Measurements from ENCODE around the gene AHCY. TPM values are rescaled to one million over a fixed set of nuclear protein-coding genes. Genes with fewer than 3 reads are reported as not detected.

Gene AHCY
- total RNA-seq, 1 experiment from 2014 or later = 350 TPM

DNA sequence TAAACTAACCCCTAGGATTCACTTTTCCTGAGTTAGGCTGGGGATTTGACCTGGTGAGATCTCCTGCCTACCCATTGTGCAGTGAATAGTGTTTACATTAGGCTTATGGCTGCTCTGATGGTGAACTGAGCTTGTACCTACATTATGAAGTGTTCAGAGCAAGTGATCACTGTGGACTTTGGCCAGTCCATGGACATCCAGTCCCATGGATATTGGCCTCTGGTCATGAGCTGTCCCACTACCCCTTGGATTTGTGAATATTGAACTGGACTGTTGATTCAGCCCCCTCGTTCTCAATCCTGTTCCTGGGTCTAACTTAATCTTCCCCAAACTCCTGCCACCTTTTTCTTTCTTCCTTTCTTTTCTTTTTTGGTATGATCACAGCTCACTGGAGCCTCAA is 48.2 kb downstream of the AHCY start:
- no peak for DNase-seq (ENCODE audit: low read depth, low spot score)
- no peak overlapping the region for H3K27ac ChIP-seq (ENCODE audit: low read depth, low read length)
- H3K4me2 ChIP-seq (ENCODE audit: low read length) = no peak overlapping the region
- no peaks in the 10 kb centered on the region for H3K27me3 ChIP-seq (ENCODE audit: insufficient read depth, low read length)
- H3K79me2 ChIP-seq (ENCODE audit: insufficient read depth, low read length) = no peaks in the 10 kb centered on the region
- no TSS peak for BruUV-seq (replicated peaks)
- H3K4me1 ChIP-seq (ENCODE audit: control insufficient read depth in 1 of 2, insufficient read depth in 2 of 2, low read length in 2 of 2) = no peaks in the 10 kb centered on the region
- H2AFZ ChIP-seq (ENCODE audit: low read depth, low read length, poor library complexity, severe bottlenecking) = no peak overlapping the region
- H3K9ac ChIP-seq (ENCODE audit: low read length) = no peak overlapping the region
- H4K20me1 ChIP-seq (ENCODE audit: insufficient read depth) = no peaks in the 10 kb centered on the region
- no peaks in the 10 kb centered on the region for H3K9me3 ChIP-seq (ENCODE audit: control insufficient read depth in 1 of 2, insufficient read depth in 1 of 2, low read depth in 1 of 2, low read length in 2 of 2)
- H3K36me3 ChIP-seq (ENCODE audit: control insufficient read depth in 1 of 2, insufficient read depth in 2 of 2, low read length in 2 of 2) = no peaks in the 10 kb centered on the region
- no peaks in the 10 kb centered on the region for H3K9me2 ChIP-seq (ENCODE audit: insufficient read depth)
- H3K4me3 ChIP-seq (replicated peaks in 1 of 2; ENCODE audit: low read depth in 1 of 2, low read length in 2 of 2) = no peak overlapping the region
- ChIA-PET RAD21 (ENCODE audit: low non-redundant PET in 1 of 2, low total read pairs in 2 of 2, uncharacterized antibody in 2 of 2, unreplicated experiment in 2 of 2) (interaction anchor here (0.8 to 0.9 kb wide), 2 partner anchors 64 kb away, joined by 3 to 6 read pairs; no protein-coding TSS in a partner anchor), CTCF (interaction anchor here (1.2 to 2.4 kb wide), 3 partner anchors 64 to 268 kb away, joined by 3 to 6 read pairs (median 4); no protein-coding TSS in a partner anchor), POLR2A (no interaction called here)
- TF ChIP-seq ZFX (IDR thresholded peaks at IDR 0.05) (no peak), RAD21 (IDR thresholded peaks at IDR 0.05; ENCODE audit: low read depth) (no peak), POLR2AphosphoS5 (IDR thresholded peaks at IDR 0.05; ENCODE audit: low read depth, low read length) (no peak), SP1 (IDR thresholded peaks at IDR 0.05; ENCODE audit: low read depth) (no peak), POLR2A (IDR thresholded peaks at IDR 0.05; ENCODE audit: borderline replicate concordance, extremely low read depth, insufficient read depth, insufficient read length) (no peak), MAX (IDR thresholded peaks at IDR 0.05) (no peak), EZH2phosphoT487 (IDR thresholded peaks at IDR 0.05; ENCODE audit: borderline replicate concordance) (no peak), FOSL1 (IDR thresholded peaks at IDR 0.05; ENCODE audit: low read depth) (no peak), CTCF (IDR thresholded peaks at IDR 0.05 in 2 of 3, conservative IDR thresholded peaks at IDR 0.05 in 1 of 3; ENCODE audit: borderline replicate concordance in 1 of 3, insufficient read depth in 1 of 3, low read depth in 2 of 3, low read length in 2 of 3) (no peak), ZBTB33 (IDR thresholded peaks at IDR 0.05; ENCODE audit: extremely low read depth, insufficient replicate concordance, low read length) (no peak), JUND (IDR thresholded peaks at IDR 0.05) (no peak), SRF (IDR thresholded peaks at IDR 0.05; ENCODE audit: low read depth) (no peak), ELF1 (IDR thresholded peaks at IDR 0.05; ENCODE audit: borderline replicate concordance, low read depth) (no peak), CBX3 (IDR thresholded peaks at IDR 0.05; ENCODE audit: low read depth) (no peak)
- TF ChIP-seq, protein P1, sequence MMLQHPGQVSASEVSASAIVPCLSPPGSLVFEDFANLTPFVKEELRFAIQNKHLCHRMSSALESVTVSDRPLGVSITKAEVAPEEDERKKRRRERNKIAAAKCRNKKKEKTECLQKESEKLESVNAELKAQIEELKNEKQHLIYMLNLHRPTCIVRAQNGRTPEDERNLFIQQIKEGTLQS (IDR thresholded peaks at IDR 0.05) = no peak
- TF ChIP-seq, protein P2, sequence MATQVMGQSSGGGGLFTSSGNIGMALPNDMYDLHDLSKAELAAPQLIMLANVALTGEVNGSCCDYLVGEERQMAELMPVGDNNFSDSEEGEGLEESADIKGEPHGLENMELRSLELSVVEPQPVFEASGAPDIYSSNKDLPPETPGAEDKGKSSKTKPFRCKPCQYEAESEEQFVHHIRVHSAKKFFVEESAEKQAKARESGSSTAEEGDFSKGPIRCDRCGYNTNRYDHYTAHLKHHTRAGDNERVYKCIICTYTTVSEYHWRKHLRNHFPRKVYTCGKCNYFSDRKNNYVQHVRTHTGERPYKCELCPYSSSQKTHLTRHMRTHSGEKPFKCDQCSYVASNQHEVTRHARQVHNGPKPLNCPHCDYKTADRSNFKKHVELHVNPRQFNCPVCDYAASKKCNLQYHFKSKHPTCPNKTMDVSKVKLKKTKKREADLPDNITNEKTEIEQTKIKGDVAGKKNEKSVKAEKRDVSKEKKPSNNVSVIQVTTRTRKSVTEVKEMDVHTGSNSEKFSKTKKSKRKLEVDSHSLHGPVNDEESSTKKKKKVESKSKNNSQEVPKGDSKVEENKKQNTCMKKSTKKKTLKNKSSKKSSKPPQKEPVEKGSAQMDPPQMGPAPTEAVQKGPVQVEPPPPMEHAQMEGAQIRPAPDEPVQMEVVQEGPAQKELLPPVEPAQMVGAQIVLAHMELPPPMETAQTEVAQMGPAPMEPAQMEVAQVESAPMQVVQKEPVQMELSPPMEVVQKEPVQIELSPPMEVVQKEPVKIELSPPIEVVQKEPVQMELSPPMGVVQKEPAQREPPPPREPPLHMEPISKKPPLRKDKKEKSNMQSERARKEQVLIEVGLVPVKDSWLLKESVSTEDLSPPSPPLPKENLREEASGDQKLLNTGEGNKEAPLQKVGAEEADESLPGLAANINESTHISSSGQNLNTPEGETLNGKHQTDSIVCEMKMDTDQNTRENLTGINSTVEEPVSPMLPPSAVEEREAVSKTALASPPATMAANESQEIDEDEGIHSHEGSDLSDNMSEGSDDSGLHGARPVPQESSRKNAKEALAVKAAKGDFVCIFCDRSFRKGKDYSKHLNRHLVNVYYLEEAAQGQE (IDR thresholded peaks at IDR 0.05; ENCODE audit: low read depth) = no peak
- no peak for ATAC-seq
- intact Hi-C loops (cut with micrococcal nuclease) = loop anchor here (5.0 kb wide), 1 partner anchor 63 kb away; no protein-coding TSS in a partner anchor

Data from HCT116 (cell line).